UCSD-AML1 (cell line): ENCODE data around the gene RNF103.
"Not testable (repeated sequence)": the region's sequence is repeated elsewhere in the genome, so short reads cannot be mapped to it uniquely, and the experiment has no call there.

Source experiments
- DNase-seq: peaks from one replicate; lab custom pipeline; 2025; ENCODE audit not compliant: unreplicated experiment; lab: John Stamatoyannopoulos, UW

RNF103 gene

DNA sequence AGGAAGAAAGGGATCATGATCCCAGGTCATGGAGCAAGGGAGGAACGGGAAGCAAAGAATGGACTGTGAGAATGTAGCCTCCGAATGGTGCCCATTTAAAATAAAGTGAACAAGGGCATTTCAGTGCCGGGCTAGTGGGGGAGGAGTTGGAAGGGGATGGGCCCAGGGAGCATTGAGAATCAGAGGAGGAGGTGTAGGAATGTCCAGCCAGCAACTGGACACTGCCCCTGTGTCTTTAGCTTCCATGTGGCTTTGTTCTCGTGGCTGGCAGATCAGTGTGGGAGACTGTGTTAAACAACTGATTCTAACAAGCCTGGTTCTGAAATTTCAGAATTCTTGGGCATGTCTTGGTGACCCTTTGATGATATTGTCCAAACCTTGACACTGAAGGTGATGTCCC, 1.4 kb upstream of the RNF103 start:
- no peak for DNase-seq

DNA sequence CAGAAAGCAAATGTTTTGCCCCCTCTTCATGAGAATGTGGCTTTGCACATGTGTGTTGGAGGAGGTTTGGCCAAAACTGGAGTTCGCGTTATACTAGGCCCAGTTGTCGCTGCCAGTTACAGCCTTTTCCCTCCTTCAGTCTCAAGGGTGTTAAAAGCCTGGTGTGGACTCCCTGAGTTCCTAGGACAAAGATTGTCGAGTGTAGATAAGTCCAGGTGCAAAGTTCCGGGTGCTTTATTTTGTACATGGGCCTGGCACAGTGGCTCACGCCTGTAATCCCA, 542 bp upstream of the RNF103 start:
- no peak for DNase-seq

DNA sequence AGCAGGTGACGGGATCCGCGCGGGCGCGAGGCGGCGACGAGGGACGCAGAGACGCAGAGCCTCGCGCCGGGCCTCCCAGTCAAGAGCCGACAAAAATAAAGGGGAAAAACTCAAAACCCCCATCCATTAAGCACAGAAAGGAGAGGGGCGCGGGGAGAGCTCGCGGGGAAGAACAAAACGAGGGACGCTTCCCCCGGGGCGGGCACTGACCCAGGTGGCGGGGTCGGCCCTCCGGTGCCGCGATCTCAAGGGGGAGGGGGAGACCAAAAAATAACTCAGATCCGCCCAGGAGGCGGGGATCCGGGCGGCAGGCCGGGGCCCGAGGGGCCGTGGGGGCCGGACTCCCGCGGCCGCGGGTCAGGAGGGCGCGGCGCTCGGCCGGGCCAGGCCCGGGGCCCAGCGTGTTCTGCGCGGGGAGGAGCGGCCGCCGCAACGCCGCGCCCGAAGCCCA, 597 bp downstream of the RNF103 start:
- DNase-seq = peak; percentile 82

DNA sequence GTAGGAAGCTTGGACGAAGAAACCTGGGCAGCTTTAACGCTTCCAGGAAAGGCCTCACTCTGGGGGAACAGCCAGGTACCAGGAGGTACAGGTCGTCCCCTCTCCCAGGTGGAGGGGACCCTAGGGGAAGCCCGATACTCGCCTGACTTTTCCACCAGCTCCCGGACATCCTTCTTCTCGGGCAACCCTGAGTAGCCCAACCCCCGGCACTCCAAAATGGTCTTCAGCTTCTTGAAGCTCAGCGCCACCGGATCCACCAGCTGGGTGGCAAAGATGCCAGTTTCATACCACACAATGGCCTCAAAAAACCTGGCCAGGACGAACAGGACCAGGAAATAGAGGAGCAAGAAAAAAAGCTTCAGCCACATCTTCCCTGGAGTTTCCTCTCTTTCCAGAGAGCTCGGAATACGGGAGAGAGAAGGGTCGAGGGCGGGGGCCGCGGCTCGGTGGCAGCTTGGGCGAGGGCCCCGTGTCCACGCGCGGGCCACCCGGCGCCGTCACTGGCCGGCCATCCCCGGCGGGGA, 1.1 kb downstream of the RNF103 start:
- peak; percentile 60 for DNase-seq

DNA sequence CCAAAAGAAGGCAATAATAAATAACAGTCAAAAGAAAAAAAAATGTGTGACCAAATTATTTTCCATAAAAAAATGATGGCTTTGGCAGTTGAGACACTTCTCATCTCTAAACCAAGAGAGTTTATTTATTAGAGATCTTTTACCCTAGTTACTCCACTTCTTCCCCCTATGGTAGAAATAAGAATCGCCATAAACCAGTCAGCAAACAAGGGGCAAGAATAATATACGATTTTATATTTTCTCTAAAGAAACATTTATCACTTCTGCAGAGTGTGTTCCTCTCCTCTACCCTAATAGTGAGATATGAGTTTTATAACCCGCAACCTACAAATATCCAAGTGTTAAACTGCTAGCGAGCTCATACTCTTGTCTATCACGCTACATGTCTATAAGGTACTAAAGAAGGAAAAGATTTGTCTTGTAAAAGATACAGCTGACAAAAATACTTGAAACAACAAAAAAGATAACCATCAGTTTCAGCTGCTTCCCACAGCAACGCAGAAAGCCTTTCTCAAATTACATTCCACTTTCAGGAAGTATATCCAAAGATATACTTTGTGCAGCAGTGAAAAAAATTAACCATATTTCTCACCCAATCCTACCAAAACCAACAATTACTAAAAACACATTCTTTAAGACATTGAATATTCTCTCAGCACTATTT, 2.3 kb downstream of the RNF103 start:
- no peak for DNase-seq

DNA sequence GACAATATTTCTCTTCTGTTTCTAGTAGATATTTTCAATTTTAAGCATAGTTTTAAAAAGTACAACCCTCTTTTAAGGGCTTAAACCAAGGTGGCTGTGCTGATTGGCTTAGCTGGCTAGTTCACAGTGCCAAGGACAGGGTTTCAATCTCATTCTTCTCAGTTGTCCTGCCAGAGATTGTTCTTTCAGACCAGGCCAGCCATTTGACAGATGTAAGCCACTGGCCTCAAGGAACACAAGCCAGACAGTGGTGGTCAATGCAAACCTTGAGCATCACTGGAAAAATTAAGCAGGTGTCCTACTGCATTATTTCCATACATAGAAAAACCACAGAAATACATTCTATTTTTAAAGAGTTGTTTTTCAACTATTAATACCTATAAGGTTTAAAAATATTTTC, 5.9 kb downstream of the RNF103 start:
- DNase-seq = no peak

DNA sequence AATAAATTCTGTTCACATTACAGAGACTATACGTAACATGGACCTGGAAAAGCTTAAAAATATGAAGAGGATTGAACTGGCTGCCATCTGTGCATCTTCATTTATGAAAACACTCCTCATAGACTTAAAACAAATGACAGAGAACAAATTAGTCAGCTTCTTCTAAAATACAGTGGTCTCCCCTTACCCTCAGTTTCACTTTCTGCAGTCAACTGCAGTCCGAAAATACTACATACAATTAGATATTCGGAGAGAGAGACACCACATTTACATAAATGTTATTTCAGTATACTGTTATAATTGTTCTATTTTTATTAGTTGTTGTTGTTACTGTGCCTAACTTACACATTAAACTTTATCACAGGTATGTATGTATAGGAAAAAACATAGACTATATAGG, 6.5 kb downstream of the RNF103 start:
- DNase-seq = no peak

DNA sequence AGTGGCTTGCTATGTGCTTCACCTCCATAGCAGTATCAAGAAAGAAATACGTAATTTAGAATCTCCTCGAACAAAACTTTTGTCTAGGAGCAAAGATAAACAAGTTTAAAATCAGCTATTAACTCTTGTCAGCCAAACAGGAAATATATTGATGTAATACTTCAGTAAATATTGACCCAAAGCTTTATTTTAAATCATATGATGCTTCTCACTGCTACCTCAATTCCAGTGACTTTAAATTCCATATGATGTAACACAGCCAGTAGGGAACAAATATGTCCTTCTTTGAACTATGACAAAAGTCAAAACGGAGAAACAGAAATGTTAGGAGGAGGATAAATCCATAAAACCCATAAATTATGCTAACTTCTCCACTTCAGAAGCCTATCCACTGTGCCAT, 7.2 kb downstream of the RNF103 start:
- no peak for DNase-seq

DNA sequence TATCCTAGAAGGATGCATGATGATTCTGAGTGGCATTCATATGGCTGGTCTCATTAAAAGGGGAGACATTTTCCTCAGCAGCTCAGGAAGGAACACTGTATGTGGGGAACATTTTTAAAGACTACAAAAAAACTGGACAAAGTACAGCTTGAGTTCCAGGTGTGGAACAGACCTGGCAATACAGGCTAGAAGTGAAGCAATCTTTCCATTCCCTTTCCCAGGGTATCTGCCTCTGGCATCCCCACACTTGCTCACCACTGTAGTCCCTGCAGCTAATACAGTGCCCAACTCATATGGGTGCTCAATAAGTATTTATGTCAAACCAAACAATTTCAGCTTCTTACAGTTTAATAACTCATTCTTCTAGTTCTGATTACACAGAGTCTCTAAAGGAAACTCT, 8.1 kb downstream of the RNF103 start:
- DNase-seq = no peak

DNA sequence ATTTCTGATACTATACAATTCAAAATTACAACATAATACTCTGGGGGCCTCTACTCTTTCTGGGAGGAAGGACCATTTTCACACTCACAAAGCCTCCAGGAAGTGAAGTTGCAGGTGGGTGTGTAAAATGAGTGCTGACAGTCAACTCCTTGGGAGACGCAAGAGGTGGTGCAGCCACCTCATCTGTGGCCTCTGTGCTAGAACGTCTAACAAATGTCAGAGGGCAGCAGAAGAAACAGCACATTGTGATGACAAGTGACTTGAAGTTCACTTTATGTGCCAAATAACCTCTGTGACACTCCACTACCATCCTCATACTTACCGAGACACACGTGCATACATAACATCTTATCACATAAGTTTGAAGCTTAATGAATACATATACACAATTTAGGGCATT, 10.2 kb downstream of the RNF103 start:
- DNase-seq = no peak

DNA sequence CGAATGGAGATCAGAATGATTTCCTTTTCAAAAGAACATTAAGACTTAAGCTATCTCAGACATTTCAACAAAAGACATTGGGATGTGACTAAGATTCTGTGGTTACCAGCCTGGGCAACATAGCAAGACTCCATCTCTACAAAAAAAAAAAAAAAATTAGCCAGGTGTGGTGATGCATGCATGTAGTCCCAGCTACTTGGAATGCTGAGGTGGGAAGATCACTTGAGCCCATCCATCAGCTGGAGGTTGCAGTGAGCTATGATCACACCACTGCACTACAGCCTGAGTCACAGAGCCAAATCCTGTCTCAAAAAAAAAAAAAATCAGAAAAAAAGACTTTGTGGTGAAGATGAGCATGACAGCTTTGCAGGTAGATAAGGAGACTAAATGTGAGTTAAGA, 12.8 kb downstream of the RNF103 start:
- DNase-seq = no peak

DNA sequence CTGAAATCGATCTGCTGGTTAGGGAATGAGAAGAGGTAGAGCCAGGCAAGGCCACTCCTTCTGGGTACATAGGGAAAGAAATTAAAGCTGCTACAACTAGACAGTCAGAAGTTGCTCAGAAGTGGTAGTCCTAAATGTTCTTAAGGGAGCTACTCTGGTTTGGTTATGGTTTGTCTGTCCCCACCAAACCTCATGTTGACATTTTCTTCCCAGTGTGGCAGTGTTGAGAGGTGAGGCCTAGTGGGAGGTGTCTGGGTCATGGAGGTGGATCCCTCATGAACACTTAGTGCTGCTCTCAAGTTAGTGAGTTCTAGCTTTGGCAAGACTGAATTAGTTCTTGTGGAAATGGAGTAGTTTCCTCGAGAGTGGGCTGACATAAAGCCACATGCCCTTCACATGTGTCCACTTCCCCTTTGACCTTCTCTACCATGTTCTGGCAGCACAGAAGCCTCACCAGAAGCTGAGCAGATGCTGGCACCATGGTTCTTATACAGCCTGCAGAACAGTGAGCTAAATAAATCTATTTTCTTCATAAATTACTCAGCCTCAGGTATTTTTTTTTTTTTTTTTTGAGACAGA, 14.7 kb downstream of the RNF103 start:
- no peak for DNase-seq

DNA sequence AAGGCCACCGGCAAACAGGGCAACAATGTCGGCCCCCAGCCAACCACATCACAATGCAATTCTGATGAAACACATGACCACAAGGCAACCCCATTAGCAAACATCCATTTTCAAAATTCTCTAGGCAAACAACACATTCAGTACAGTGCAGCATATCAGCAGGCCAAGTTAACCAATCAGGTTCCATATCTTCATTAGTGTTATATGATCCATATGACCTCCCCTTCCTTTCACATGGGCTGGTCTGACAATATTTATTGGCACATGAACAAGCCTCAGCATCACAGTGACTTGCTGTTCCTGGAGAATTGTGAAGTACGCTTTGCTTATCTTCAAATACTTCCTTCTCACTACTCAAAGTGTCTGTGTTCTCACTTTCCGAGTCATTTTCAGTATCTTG, 19.8 kb downstream of the RNF103 start:
- no peak for DNase-seq

DNA sequence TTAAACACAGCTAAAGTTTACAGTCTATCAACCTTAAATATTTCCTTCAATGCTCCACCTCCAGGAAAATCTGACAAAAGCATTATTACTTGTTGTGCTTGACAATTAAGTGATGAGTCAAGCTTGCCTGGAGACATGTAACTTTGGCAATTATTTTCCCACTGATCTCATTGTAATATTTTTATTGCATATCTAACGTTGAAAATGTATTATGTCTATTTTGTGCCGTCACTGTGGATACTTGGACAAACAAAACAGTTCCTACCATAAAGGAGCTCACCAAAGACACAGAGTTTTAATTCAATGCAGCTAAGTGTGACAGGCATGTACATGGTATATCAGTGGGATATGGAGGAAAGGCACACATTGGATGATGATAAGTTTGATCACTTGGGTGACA, 24.7 kb downstream of the RNF103 start:
- DNase-seq = no peak

DNA sequence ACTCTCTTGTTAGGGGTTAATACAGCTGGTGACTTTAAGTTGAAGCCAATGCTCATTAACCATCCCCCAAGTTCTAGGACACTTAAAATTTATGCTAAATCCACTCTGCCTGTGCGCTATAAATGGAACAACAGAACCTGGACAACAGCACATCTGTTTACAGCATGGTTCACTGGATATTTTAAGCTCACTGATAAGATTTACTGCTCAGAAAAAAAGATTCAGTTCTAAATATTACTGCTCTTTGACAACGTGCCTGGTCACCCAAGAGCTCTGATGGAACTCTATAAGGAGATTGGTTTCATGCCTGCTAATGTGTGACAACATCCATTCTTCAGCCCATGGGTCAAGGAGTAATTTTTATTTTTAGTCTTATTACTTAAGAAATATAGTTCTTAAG, 27.5 kb downstream of the RNF103 start:
- no peak for DNase-seq

DNA sequence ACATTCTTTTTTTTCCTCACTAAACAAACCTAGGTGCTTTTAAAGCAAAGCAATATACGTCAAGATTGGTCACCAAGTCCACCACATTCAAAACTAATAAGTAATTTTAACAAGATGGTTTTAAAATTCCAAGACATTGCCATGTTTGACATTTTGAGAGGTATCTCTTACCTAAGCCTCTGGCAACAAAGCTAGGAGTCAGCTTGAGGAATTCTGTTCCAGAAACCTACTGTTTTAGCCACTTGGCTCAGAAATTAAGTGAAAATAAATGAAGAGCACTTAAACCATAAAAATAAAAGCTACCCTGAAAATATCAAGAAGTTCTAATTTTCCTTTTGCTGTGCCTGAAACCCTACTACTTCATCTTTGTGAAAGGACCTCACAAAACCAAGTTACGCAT, 30.4 kb downstream of the RNF103 start:
- DNase-seq = no peak

DNA sequence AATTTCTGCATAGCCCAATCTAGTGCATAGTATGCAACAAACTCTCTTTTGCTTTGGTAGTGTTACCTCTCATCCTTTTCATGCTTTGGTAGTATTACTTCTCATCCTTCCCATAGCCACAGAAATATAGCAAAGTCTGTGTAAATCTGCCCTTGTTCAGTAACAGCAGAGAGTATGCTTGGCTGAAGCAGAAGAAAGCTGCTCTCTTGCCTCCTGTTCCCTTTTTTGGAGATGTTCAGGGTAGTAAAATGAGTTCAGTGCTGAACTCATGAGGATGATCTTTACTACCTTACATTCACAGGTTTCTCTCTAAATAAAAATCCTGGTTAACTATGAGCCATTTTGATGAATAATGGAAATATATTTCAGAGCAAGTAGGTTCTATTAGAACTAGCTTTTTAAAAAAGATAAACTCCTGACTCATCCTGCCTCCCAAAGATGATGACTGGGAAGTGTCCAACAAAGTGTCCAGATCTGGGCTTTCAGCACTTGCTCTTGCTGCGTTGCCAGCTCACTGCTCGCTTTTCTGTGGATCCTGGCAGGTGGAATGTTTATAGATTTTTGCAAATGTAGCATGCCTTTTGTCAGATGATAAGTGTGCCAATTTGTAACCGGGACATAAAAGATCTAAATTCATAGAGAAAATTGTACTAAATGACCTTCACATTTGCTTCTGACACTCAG, 31.0 kb downstream of the RNF103 start:
- no peak for DNase-seq

DNA sequence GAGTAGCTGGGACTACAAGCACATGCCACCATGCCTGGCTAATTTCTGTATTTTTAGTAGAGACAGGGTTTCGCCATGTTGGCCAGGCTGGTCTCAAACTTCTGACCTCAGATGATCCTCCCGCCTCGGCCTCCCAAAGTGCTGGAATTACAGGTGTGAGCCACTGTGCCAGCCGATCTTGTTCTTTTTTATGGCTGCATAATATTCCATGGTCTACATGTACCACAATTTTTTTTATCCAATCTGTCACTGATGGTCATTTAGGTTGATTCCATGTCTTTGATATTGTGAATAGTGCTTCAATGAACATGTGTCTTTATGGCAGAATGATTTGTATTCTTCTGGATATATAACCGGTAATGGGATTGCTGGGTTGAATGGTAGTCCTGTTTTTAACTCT, 34.0 kb downstream of the RNF103 start:
- not testable (repeated sequence) for DNase-seq

DNA sequence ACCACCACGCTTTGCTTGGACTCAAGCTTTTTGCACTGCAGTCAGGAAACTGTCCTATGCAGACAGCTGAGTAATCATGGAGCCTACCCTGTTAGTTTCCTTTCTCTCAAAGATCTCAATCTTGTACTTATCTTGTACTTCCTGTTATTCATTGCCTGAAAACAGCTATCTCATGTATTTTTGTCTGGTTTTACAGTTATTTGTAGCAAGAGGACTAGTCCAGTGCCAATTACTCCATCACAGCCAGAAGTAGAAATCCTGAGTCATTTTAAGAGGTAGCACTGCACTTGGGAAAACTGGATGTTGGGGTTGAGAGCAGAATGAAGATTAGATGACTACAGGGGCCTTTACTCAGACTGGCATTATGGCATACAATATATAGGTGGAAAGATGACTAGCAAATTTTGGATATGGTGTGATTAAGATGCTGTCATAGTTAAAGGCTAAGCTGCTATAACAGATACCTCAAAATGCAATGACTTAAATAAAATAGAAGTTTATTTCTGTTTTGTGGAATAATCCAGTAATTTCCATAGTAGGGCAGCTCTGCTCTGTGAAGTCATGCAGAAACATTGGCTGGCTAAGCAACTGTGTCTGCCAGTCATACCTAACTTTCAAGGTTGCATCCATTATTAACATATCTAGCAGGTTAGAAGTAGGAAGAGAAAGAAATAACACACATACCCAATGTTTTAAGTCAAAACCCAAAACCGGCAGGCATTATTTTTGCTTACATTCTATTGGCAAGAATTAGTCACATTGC, 39.3 kb downstream of the RNF103 start:
- no peak for DNase-seq

DNA sequence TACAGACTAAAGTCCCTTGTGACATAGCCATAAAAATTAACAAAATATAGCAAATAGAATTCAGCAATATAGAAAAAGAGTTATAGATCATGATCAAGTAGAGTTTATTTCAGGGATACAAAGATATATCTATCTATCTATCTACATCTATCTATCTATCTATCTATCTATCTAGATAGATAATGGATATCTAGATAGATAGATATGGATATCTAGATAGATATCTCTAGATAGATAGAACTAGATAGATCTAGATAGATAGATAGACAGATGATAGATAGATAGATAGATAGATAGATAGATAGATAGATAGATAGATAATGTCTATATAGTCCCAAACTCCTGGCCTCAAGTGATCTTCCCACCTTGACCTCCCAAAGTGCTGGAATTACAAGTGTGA, 43.1 kb downstream of the RNF103 start:
- DNase-seq = no peak

DNA sequence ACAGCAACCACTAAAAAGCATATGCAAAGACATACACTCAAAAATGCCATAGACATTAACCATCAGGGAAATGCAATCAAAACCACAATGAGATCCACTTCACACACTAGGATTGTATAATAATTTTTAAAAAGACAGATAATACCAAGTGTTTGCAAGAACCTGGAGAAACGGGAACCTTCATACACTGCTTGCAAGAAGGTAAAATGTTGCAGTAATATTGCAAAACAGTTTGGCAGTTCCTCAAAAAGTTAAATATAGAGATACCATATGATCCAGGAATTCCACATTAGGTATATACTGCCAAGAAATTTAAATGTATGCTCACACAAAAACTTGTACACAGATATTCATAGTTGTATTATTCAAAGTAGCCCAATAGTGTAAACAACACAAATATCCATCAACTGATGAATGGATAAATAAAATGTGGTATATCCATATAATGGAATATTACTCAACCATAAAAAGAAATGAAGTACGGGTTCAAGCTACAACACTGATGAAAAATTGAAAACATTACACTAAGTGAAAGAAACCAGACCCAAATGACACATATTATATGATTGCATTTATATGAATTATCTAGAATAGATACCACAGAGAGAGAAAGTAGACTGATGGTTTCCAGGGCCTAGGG, 45.7 kb downstream of the RNF103 start:
- no peak for DNase-seq
